GM20000 (cell line): ENCODE measurements around the gene MGST2.
"Not testable (repeated sequence)": the region's sequence is repeated elsewhere in the genome, so short reads cannot be mapped to it uniquely, and the experiment has no call there.

Experiments used
- DNase-seq: peaks from one replicate; pipeline ENCODE4 v3.0.0; 2012; ENCODE audit warnings: low spot score
- CTCF ChIP-seq: IDR thresholded peaks from 2 replicates; pipeline ENCODE4 v1.5.1; 2012; ENCODE audit warnings: mild to moderate bottlenecking, control low read depth; ENCODE audit errors: extremely low read depth, missing control alignments

The MGST2 gene

GRCh38 chr4:139694522-139695107 lies 29.0 kb downstream of the MGST2 start:
- DNase-seq, result no peak
- no peak for TF ChIP-seq CTCF

DNA sequence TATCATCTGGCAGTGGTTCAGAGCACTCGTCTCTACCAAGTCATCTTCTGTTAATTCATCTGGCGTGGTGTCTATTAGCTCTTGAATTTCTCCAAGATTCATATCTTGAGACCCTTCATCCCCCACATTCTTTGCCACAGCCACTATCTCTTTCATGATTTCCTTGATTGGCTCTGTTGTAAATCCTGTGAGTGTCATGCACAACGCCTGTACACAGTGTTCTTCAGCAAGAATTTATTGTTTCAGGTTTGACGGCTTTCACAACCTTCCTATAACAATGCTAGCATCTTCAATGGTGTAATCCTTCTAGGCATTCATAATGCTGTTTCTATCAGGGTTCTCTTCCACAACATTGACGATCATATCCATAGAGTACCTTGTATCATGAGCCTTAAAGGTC lies 30.9 kb downstream of the MGST2 start:
- DNase-seq, result no peak
- TF ChIP-seq CTCF, result no peak

GRCh38 chr4:139698167-139698925 lies 32.7 kb downstream of the MGST2 start:
- not testable (repeated sequence) for DNase-seq

DNA sequence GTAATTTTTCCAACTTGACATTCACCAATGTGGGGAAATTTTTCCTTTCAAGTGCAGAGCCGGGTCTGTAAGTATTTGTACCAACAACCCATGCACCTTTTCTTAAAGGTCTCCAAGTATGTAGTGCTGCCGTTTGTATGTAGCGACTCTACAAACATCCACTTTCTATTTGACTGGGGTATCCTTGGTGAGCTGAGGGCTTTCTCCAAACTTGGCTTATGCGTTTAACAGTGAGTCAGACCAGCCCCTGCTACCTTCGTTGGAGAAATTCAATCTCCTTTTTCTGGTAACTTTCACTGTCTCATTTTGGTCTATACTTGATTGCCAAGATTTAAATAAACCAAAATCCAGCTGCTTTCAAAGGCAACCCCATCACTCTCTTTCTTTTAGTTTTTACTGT lies 34.9 kb downstream of the MGST2 start:
- DNase-seq, result no peak
- no peak for TF ChIP-seq CTCF

DNA sequence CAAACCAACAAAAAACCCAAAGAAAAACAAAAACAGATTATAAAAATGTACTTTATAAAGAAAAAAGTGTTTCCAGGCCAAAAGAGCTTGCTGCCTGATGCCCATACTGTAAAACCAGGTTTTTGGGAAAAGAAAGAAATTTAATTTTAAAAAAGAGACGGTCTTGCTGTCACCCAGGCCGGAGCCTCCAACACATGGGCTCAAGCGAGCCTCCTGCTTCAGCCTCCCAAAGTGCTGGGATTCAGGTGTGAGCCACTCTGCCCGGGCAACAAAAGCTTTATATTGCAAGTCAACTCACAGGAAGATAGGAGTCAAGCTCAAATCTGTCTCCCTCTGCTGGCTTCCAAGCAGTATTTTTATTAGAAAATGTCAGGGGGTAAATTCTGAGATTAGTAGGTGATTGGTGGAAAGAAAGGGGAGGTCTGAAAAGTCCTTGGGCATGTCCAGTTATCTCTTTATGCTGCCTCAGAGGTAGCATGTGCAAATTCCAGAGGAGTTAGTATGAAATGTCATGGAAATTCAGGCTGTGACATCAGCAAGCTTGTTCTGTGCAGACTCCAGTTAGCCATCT lies 39.4 kb downstream of the MGST2 start:
- TF ChIP-seq CTCF, result no peak
- no peak for DNase-seq

GRCh38 chr4:139709660-139710059 lies 44.0 kb downstream of the MGST2 start:
- TF ChIP-seq CTCF, result no peak
- no peak for DNase-seq

DNA sequence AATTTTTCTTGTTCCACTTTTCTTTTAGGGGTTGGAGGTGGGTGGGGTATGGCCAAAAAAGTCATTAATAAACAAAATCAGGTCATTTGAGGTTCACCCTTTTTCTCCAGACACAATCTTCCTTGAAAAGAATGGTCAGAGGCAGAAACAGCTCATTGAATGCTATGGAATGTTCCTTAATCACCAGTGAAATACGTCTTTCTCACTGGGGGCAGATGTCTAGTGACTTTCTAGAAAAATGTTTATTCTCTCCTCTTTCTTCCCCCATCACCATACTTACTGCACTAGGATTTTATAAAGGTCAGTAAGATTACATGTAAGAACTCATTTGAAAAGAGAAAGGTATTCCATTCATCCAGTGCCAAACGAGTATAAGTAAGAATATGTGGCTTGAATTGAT lies 44.5 kb downstream of the MGST2 start:
- DNase-seq, result no peak
- TF ChIP-seq CTCF, result no peak
